NCI-H226 (cell line): ENCODE measurements around the gene MOB2.

Experiments used
- DNase-seq: peaks from one replicate; pipeline ENCODE4 v3.0.0-alpha.2; 2015

MOB2 gene

GRCh38 chr11:1502954-1503707, 16.6 kb upstream of the MOB2 start:
- no peak for DNase-seq

DNA sequence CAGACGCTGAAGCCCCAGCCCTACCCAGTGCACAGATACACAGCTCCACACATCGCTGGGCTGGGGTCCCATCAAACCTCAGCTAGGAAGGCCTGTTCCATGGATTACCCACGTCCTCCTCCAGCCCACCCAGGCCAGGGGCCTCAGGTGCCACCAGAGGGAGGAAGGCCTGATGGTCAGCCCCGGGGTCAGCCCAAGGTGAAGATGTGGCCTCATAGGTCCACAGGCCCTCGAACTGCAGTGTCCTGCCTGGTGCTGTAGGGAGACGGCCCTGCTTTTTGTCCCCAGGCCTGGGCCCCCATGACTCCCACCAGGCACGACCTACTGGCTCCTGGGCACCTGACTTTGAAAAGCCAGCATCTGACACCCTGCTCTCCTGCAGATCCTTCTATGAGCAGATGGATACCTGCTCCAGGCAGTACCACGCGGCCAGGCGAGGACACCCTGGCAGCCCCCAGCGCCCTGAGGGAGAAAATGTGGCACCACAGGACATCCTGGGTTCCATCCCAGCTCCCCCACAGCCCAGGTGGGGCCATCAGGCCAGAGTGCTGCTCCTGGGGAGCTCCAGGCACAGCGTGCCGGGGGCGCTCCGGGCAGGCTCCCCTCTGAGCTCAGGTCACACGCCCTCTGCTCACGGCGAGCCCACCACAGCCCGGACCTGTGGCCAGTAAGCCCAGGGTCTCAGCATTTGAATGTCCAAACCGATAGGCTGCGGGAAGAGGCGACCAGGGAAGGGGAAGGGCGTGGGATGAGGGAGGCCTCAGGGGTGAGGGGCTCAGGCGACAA, 15.8 kb upstream of the MOB2 start:
- DNase-seq = no peak

GRCh38 chr11:1501421-1502167, 15.0 kb upstream of the MOB2 start:
- no peak for DNase-seq

GRCh38 chr11:1500466-1501420, 14.2 kb upstream of the MOB2 start:
- no peak for DNase-seq

- DNase-seq = no peak
Observed at GRCh38 chr11:1499899-1500298, 13.3 kb upstream of the MOB2 start.

DNA sequence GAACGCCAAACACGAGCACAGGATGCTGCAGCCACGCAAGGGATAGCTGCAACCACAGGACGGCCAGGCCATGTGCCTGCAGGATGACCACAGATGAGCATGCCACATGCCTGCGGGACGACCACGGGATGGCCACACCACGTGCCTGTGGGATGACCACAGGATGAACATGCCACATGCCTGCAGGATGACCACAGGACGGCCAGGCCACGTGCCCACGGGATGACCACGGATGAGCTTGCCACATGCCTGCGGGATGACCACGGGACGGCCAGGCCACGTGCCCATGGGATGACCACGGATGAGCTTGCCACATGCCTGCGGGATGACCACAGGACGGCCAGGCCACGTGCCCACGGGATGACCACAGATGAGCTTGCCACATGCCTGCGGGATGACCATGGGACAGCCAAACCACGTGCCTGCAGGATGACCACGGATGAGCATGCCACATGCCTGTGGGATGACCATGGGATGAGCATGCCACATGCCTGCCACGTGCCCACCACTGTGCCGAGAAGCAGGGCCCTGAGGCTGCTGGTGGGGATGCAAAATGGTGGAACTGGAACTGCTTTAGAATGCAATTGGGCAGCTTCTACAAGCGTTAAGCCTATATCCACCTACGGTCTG, 12.8 kb upstream of the MOB2 start:
- no peak for DNase-seq

- DNase-seq = no peak
Observed at GRCh38 chr11:1498262-1498661, 11.7 kb upstream of the MOB2 start.

- no peak for DNase-seq
Observed at GRCh38 chr11:1497600-1497999, 11.0 kb upstream of the MOB2 start.

GRCh38 chr11:1496761-1497095, 10.1 kb upstream of the MOB2 start:
- DNase-seq = no peak

GRCh38 chr11:1496091-1496760, 9.6 kb upstream of the MOB2 start:
- no peak for DNase-seq

DNA sequence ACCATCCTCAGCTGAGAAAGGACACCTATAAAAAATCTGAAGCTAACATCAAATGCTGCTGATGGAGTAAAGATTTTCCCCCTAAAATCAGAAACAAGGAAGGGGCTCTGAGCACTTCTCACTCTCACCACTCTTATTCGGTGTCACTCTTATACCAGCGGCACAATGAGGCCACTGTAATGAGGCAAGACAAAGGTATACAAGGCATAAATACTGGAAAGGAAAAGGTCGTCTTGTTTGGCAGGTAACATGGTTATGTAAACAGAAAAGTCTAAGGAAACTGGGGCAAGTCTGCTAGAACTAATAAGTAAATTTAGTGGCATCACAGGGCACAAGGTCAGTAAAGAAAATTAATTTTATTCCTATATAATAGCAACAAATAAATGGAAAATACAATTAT, 8.1 kb upstream of the MOB2 start:
- DNase-seq = no peak

DNA sequence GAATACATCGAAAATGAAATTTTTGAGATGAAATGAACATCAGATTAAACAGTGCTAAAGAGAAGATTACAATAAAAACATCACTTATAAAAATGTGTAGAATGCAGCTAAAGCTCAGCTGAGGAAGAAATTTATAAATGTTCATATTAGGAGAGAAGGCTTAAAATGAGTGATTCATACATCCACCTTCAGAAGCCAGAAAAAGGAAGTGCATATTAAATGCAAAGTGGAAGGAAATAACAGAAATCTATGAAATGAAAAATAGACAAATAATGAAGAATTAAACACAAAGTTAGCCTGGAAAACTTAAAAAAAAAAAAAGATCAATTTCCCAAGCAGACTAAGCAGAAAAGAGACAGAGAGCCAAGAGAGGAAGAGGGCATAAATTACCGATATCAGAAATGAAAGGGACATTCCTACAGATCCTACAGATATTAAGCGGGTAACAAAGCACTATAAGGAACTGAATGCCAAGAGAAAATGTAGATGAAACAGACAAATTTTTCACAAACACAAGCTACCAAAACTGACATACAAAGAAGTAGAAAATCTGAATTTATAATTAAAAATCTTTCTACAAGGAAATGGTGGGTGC, 7.2 kb upstream of the MOB2 start:
- no peak for DNase-seq

DNA sequence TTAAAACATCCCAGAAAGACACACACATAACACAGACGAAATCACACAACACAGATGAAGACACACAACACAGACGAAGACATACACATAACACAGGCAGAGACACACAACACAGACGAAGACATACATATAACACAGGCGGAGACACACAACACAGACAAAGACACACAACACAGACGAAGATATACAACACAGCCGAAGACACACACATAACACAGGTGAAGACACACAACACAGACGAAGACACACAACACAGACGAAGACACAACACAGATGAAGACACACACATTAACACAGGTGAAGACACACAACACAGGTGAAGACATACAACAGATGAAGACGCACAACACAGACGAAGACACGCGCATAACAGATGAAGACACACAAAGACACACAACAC, 4.8 kb upstream of the MOB2 start:
- DNase-seq = no peak

DNA sequence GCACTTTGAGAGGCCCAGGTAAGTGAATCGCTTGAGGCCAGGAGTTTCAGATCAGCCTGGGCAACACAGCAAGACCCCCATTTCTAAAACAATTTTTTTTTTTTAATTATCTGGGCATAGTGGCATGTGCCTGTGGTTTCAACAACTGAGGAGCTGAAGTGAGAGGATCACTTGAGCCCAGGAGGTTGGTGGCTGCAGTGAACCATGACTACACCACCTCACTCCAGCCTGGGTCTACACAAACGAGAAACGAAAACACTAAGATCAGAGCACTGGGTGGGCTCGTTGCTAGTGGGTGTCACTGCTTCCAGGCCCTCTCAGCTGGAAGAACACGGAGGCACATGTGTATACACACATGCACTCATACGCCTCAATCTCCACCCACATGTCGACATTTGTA, 4.1 kb upstream of the MOB2 start:
- DNase-seq = no peak

GRCh38 chr11:1488575-1489180, 2.1 kb upstream of the MOB2 start:
- DNase-seq = no peak

DNA sequence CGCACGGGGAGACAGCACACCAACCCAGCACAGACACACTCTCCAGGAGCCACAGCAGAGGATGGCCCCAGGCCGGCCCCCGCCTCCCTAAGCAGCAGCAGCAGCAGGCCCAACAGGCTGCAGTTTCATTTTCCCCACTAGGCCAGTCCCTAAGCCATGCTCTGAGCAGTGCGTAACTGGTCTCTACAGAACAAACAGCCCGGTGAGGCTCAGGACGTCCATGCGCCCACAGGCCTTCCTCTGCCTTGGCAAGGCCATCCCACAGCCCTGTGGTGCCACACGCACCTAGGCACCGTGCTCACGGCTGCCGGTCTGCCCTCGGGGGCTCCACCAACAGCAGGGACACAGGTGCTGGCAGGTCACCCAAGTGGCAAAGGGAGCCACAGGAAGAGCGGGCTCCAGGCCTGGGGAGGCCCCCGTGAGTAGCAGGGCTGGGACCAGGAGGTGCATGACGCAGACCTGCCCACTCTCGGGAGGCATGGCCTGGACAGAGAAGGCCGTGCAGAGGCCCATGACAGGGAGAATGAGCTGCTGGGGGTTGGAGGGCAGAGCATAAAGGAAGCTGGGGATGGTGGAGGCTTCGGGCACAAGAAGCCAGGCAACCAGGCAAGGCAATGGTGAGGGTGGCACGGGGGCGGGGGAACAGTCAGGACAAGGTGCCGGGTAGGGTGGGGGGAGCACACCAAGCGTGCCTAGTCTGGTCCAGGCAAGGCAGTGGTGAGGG, 1.4 kb upstream of the MOB2 start:
- no peak for DNase-seq

GRCh38 chr11:1487091-1487850, 692 bp upstream of the MOB2 start:
- no peak for DNase-seq

GRCh38 chr11:1485504-1485885, 1.1 kb downstream of the MOB2 start:
- no peak for DNase-seq
